ENCODE data around the gene DCAF4L1. TPM values are rescaled to one million over a fixed set of nuclear protein-coding genes. Genes with fewer than 3 reads are reported as not detected.

DCAF4L1 gene
- total and polyA plus RNA-seq, 2 of the 4 experiments (the other 2 are of a cell fraction), result 0.07 to 0.18 TPM

GRCh38 chr4:41989994-41990364 is 8.4 kb downstream of the DCAF4L1 start:
- peaks cover 4% of the 10 kb centered on the region; the same call in 1 of the 2 replicates for H4K20me1 ChIP-seq (ENCODE audit: insufficient read depth, low read length)
- no peak for TF ChIP-seq RCOR1 (IDR thresholded peaks at IDR 0.05; ENCODE audit: insufficient replicate concordance, low read length)
- TF ChIP-seq FOS (IDR thresholded peaks at IDR 0.05; ENCODE audit: low read depth, low read length), result no peak
- TF ChIP-seq SMC3 (IDR thresholded peaks at IDR 0.05; ENCODE audit: low read depth, low read length), result no peak
- POLR2A ChIA-PET (ENCODE audit: unreplicated experiment), result no interaction called here
- H3K23ac ChIP-seq (ENCODE audit: low read depth, low read length), result peak overlapping the region; percentile 75
- peak overlapping the region; percentile 35; the same call in 1 of the 2 replicates for H2BK20ac ChIP-seq (ENCODE audit: low read depth, low read length)
- peak; percentile 40 for ATAC-seq (ENCODE audit: low read depth)
- dilution Hi-C loops (cut with HindIII; ENCODE audit: low sequenced_read_pairs, unreplicated experiment), result no loop called here
- WGBS, 2 experiments (ENCODE audit: extremely low coverage in 2 of 2, insufficient read length in 1 of 2), result 0% methylated on average over 2 of the region's 12 CpGs; no CpG with 5 or more reads in 1 of the 2 experiments
- peak overlapping the region; percentile 92 for H2AFZ ChIP-seq (replicated peaks; ENCODE audit: low read length, poor library complexity)
- H3K9ac ChIP-seq (ENCODE audit: low read depth, low read length), result peak overlapping the region; percentile 77
- H3K27me3 ChIP-seq (ENCODE audit: control insufficient read depth, insufficient read depth, low read length), result no peaks in the 10 kb centered on the region
- H3K9me3 ChIP-seq (ENCODE audit: control insufficient read depth, insufficient read depth, low read length), result no peaks in the 10 kb centered on the region
- intact Hi-C loops (cut with micrococcal nuclease), result no loop called here
- H2AK9ac ChIP-seq (replicated peaks; ENCODE audit: low read depth, low read length, poor library complexity), result peak overlapping the region; percentile 61
- H3K14ac ChIP-seq (replicated peaks; ENCODE audit: low read depth, low read length), result peak overlapping the region; percentile 92
- peak overlapping the region; percentile 23; the same call in 1 of the 2 replicates for H4K91ac ChIP-seq (ENCODE audit: insufficient read depth, low read depth, low read length)
- peak overlapping the region; percentile 59; the same call in 1 of the 2 replicates for H3K4ac ChIP-seq (ENCODE audit: low read depth, low read length)
- no peak overlapping the region for H2AK5ac ChIP-seq (ENCODE audit: low read depth, low read length)
- peak overlapping the region; percentile 28 for H3K27ac ChIP-seq (ENCODE audit: insufficient read depth, low read length)
- H3K36me3 ChIP-seq (ENCODE audit: control insufficient read depth, insufficient read depth, low read length), result no peaks in the 10 kb centered on the region
- no TSS peak for BruUV-seq (replicated peaks)
- H3K18ac ChIP-seq (ENCODE audit: low read depth, low read length), result no peak overlapping the region
- no peak overlapping the region for H2BK15ac ChIP-seq (ENCODE audit: low read depth, low read length)
- H2BK120ac ChIP-seq (ENCODE audit: low read depth, low read length), result peak overlapping the region; percentile 9; the same call in 1 of the 2 replicates
- peak; percentile 1 for DNase-seq
- in situ Hi-C loops (cut with MboI; ENCODE audit: low sequenced_read_pairs), result no loop called here
- H3K4me1 ChIP-seq (ENCODE audit: control insufficient read depth, insufficient read depth, low read length), result peaks cover 5% of the 10 kb centered on the region
- H3K9me1 ChIP-seq (ENCODE audit: insufficient read depth, low read length), result peaks cover 3% of the 10 kb centered on the region; the same call in 1 of the 2 replicates
- peak overlapping the region; percentile 62 for H3K4me3 ChIP-seq (ENCODE audit: insufficient read depth, low read depth, low read length)
- peak overlapping the region; percentile 97 for H4K8ac ChIP-seq (ENCODE audit: low read depth in 2 of 2, low read length in 2 of 2)
- peaks cover 14 to 29% of the 10 kb centered on the region in 2 experiments for H3K79me1 ChIP-seq (ENCODE audit: low read depth in 1 of 2, low read length in 2 of 2)
- peak overlapping the region; percentile 95 for H3K4me2 ChIP-seq (ENCODE audit: low read depth, low read length)
- CTCF ChIA-PET, result interaction anchor here (0.5 kb wide), 1 partner anchor 10 kb away, joined by 3 read pairs; no protein-coding TSS in a partner anchor
- H4K5ac ChIP-seq (ENCODE audit: low read depth, low read length), result peak overlapping the region; percentile 96
- peak overlapping the region; percentile 15 for H2BK5ac ChIP-seq (ENCODE audit: low read depth, low read length, poor library complexity, severe bottlenecking)
- peak overlapping the region; percentile 69; the same call in 1 of the 2 replicates for H3K56ac ChIP-seq (ENCODE audit: extremely low read depth, insufficient read depth, low read length)

Measured in IMR-90 (cell line).